Neural progenitor cell (in vitro differentiated cells): ENCODE data around the gene BRINP3. TPM values are rescaled to one million over a fixed set of nuclear protein-coding genes. Genes with fewer than 3 reads are reported as not detected.

Experiments
- DNase-seq: peaks from one replicate; pipeline ENCODE4 v3.0.0-alpha.2; 2016; ENCODE audit warnings: low spot score
- H2AFZ ChIP-seq: fragments of 200-600 bp; sonication (generic); replicated peaks from 2 replicates; pipeline ENCODE4 v1.6.1; 2016; ENCODE audit warnings: antibody characterized with exemption
- H3F3A ChIP-seq: fragments of 200-600 bp; sonication (generic); 2 replicates; pipeline ENCODE4 v1.6.1; 2016; ENCODE audit warnings: antibody characterized with exemption, low read depth
- H3K27ac ChIP-seq: fragments of 200-600 bp; sonication (generic); 2 replicates; pipeline ENCODE4 v1.5.1; 2016; ENCODE audit warnings: mild to moderate bottlenecking
- H3K27me3 ChIP-seq: fragments of 200-600 bp; sonication (generic); 2 replicates; pipeline ENCODE4 v1.6.1; 2016; ENCODE audit warnings: mild to moderate bottlenecking, moderate library complexity
- H3K36me3 ChIP-seq: fragments of 200-600 bp; sonication (generic); 2 replicates; pipeline ENCODE4 v1.5.1; 2016
- H3K4me1 ChIP-seq: fragments of 200-600 bp; sonication (generic); 2 replicates; pipeline ENCODE4 v1.6.1; 2016; ENCODE audit warnings: mixed run types
- H3K4me2 ChIP-seq: fragments of 200-600 bp; sonication (generic); 2 replicates; pipeline ENCODE4 v1.6.1; 2016
- H3K4me3 ChIP-seq: fragments of 200-600 bp; sonication (generic); 2 replicates; pipeline ENCODE4 v1.5.1; 2016
- H3K79me2 ChIP-seq: fragments of 200-600 bp; sonication (generic); 2 replicates; pipeline ENCODE4 v1.6.1; 2016; ENCODE audit warnings: low read depth
- H3K9ac ChIP-seq: fragments of 200-600 bp; sonication (generic); 2 replicates; pipeline ENCODE4 v1.6.1; 2016
- H3K9me3 ChIP-seq: fragments of 200-600 bp; sonication (generic); 2 replicates; pipeline ENCODE4 v1.5.1; 2016; ENCODE audit warnings: low read depth
- H4K20me1 ChIP-seq: fragments of 200-600 bp; sonication (generic); 2 replicates; pipeline ENCODE4 v1.6.1; 2016; ENCODE audit warnings: low read depth
- H3K27ac Mint-ChIP-seq: 3 replicates; pipeline ENCODE4 v1.8.0; 2021; ENCODE audit warnings: mixed read lengths
- H3K27me3 Mint-ChIP-seq: 2 replicates; pipeline ENCODE4 v1.8.0; 2022; ENCODE audit warnings: low read depth, mild to moderate bottlenecking, inconsistent platforms, moderate library complexity, mixed read lengths; ENCODE audit not compliant: insufficient read depth
- H3K36me3 Mint-ChIP-seq: 3 replicates; pipeline ENCODE4 v1.8.0; 2021; ENCODE audit warnings: mixed read lengths
- H3K4me1 Mint-ChIP-seq: 3 replicates; pipeline ENCODE4 v1.8.0; 2021; ENCODE audit warnings: mixed read lengths
- H3K4me3 Mint-ChIP-seq: 3 replicates; pipeline ENCODE4 v1.8.0; 2021; ENCODE audit warnings: mild to moderate bottlenecking, moderate library complexity, mixed read lengths
- H3K9me3 Mint-ChIP-seq: 3 replicates; pipeline ENCODE4 v1.8.0; 2020; ENCODE audit warnings: mixed read lengths
- CTCF ChIP-seq: fragments of 200-600 bp; sonication (generic); IDR thresholded peaks from 2 replicates; pipeline ENCODE4 v1.5.1; 2017; ENCODE audit warnings: antibody characterized with exemption, mild to moderate bottlenecking
- EZH2 ChIP-seq: fragments of 200-600 bp; sonication (generic); IDR thresholded peaks from 2 replicates; pipeline ENCODE4 v1.6.1; 2017; ENCODE audit warnings: antibody characterized with exemption, mild to moderate bottlenecking, moderate library complexity
- EZH2phosphoT487 ChIP-seq: fragments of 200-600 bp; sonication (generic); IDR thresholded peaks from 2 replicates; pipeline ENCODE4 v1.6.1; 2017; ENCODE audit warnings: antibody characterized with exemption
- total RNA-seq: library from RNA; depleted of rRNA; stranded (reverse); fragments of >200 nt; gene quantifications from 2 replicates; pipeline ENCODE4 v1.2.3, GENCODE V29; 2015; ENCODE audit warnings: low replicate concordance

BRINP3 gene
- total RNA-seq, 1 donor from 2014 or later, result not detected

- H3K79me2 ChIP-seq, result no peaks in the 10 kb centered on the region
- Mint-ChIP-seq H3K27ac (no peak overlapping the region), H3K27me3 (no peaks in the 10 kb centered on the region), H3K36me3 (no peaks in the 10 kb centered on the region), H3K4me3 (no peak overlapping the region), H3K9me3 (no peaks in the 10 kb centered on the region), H3K4me1 (peaks cover 6% of the 10 kb centered on the region)
- no peaks in the 10 kb centered on the region for H3K4me1 ChIP-seq
- H3K9ac ChIP-seq, result no peak overlapping the region
- no peak overlapping the region for H3K27ac ChIP-seq
- H3K4me3 ChIP-seq, result no peak overlapping the region
- no peaks in the 10 kb centered on the region for H3K9me3 ChIP-seq
- no peak for DNase-seq
- no peak overlapping the region for H3K4me2 ChIP-seq
- no peak overlapping the region for H2AFZ ChIP-seq
- no peaks in the 10 kb centered on the region for H3K27me3 ChIP-seq
- TF ChIP-seq EZH2 (no peak), CTCF (no peak)
- no peaks in the 10 kb centered on the region for H3F3A ChIP-seq
- H3K36me3 ChIP-seq, result no peaks in the 10 kb centered on the region
- H4K20me1 ChIP-seq, result no peaks in the 10 kb centered on the region
These were observed 307.3 kb downstream of the BRINP3 start for GRCh38 chr1:190170321-190170720.

- TF ChIP-seq EZH2 (no peak), CTCF (no peak), EZH2phosphoT487 (no peak)
- no peak overlapping the region for H3K27ac Mint-ChIP-seq
These were observed 308.2 kb downstream of the BRINP3 start for GRCh38 chr1:190169311-190170067.

GRCh38 chr1:190168893-190169280 lies 308.8 kb downstream of the BRINP3 start:
- Mint-ChIP-seq H3K36me3 (no peaks in the 10 kb centered on the region), H3K9me3 (no peaks in the 10 kb centered on the region), H3K27ac (no peak overlapping the region), H3K4me3 (no peak overlapping the region), H3K27me3 (no peaks in the 10 kb centered on the region), H3K4me1 (peaks cover 6% of the 10 kb centered on the region)
- TF ChIP-seq EZH2phosphoT487 (no peak), EZH2 (no peak), CTCF (no peak)
- Histone ChIP-seq H3K9ac (no peak overlapping the region), H3K4me1 (no peaks in the 10 kb centered on the region), H3K36me3 (no peaks in the 10 kb centered on the region), H3K9me3 (no peaks in the 10 kb centered on the region), H3F3A (no peaks in the 10 kb centered on the region), H3K27me3 (no peaks in the 10 kb centered on the region), H2AFZ (no peak overlapping the region), H3K4me2 (no peak overlapping the region), H4K20me1 (no peaks in the 10 kb centered on the region), H3K79me2 (no peaks in the 10 kb centered on the region), H3K4me3 (no peak overlapping the region), H3K27ac (no peak overlapping the region)
- no peak for DNase-seq

More at GRCh38 chr1:190169311-190170067, 308.2 kb downstream of the BRINP3 start:
- Histone ChIP-seq H3K4me3 (no peak overlapping the region), H3K36me3 (no peaks in the 10 kb centered on the region), H3F3A (no peaks in the 10 kb centered on the region), H4K20me1 (no peaks in the 10 kb centered on the region), H3K27ac (no peak overlapping the region), H3K27me3 (no peaks in the 10 kb centered on the region), H3K9me3 (no peaks in the 10 kb centered on the region), H2AFZ (no peak overlapping the region), H3K9ac (no peak overlapping the region), H3K79me2 (no peaks in the 10 kb centered on the region), H3K4me1 (no peaks in the 10 kb centered on the region), H3K4me2 (no peak overlapping the region)
- DNase-seq, result no peak
- Mint-ChIP-seq H3K9me3 (no peaks in the 10 kb centered on the region), H3K4me1 (peaks cover 6% of the 10 kb centered on the region), H3K4me3 (no peak overlapping the region), H3K27me3 (no peaks in the 10 kb centered on the region), H3K36me3 (no peaks in the 10 kb centered on the region)
